ENCODE data around the gene PGAP2.
"Not testable (repeated sequence)": the region's sequence is repeated elsewhere in the genome, so short reads cannot be mapped to it uniquely, and the experiment has no call there.

Gene PGAP2

DNA sequence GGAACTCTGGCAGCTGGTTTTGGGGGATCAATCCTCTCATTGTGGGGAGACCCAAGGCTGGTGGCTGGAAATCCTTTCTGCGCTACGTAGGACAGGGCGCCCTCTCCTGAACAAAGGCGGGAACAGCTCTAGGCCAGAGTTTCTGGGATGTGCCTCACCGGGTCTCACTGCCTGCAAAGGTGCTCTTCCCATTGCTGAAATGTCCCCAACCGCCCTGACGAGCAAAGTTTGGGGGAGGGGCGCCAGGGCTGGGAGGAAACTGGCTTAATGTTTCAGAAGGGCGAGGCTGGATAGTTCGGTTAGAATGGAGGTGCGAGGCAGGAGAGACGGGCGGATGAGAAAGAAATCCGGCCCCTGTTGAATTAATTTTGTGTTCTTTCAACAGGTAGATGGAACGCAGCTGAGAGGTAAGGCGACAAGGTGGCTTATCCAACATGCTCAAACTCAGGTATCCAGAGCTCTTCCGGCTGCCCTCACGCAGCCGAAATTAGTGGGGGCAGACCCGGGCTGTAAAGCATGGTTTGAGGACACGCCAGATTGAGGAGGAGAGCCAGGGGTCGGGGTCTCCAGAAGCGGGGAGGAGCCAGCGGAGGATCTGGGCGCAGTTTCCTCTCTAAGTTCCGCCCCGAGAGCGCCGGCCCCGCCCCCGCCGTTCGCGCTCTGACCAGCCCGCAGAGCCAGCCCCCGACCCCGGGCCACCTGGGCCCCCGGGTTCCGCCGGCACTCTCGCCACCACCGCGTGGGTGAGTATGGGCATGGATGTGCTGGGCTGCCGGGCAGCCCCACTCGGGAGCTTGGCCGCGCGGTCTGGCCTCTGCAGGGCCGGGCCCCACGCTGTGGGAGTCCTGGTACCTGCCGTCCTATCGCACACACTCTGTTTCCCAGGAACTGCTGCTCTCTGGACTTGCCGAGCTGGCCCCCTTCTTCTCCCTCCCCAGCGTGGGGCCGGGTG, at the start of gene PGAP2:
Gene PGAP2, plus strand, starts transcription at position 652 of the 952 bp plus-strand sequence. CDS start 2,700 bp downstream, outside the sequence.
- peak; percentile 63 for DNase-seq (ENCODE audit: low spot score)

DNA sequence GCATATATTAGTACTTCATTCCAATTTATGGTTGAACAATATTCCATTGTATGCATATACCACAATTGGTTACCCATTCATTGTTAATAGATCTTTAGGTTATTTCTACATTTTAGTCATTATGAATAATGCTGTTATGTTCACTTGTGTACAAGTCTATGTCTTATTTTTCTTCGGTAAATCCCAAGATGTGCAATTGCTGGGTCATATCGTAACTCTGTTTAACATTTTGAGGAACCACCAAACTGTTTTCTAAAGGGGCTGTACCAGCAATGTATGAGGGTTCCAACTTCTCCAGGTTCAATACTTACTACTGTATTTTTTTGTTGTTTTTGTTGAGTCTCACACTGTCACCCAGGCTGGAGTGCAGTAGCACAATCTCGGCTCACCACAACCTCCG, 44.1 kb upstream of the PGAP2 start:
- no peak for DNase-seq (ENCODE audit: low spot score)

DNA sequence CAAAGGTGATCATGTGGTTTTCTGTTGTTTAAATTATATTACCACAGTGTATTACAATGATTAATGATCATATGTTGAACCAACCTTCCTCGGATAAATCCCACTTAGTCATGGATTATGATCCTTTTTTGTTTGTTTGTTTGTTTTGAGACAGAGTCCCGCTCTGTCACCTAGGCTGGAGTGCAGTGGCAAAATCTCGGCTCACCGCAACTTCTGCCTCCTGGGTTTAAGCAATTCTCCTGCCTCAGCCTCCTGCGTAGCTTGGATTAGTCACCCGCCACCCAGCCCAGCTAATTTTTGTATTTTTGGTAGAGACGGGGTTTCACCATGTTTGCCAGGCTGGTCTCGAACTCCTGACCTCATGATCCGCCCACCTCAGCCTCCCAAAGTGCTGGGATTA, 41.5 kb upstream of the PGAP2 start:
- not testable (repeated sequence) for DNase-seq (ENCODE audit: low spot score)

DNA sequence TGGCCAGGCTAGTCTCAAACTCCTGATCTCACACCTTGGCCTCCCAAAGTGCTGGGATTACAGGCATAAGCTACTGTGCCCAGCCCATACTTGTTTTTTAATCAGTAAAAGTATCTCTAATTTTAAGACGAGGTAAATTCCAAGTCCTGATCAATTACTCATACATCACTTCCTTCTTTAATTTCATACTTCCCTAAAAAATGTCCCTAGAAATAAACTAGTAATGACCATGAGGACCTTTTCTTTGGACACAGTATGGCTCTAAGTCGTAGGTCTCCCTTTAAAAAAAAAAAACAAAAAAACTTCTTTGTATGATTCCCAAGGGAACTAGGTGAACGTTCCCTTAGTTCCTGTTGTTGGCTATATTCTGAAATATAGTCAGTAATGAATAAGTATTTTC, 40.8 kb upstream of the PGAP2 start:
- no peak for DNase-seq (ENCODE audit: low spot score)

DNA sequence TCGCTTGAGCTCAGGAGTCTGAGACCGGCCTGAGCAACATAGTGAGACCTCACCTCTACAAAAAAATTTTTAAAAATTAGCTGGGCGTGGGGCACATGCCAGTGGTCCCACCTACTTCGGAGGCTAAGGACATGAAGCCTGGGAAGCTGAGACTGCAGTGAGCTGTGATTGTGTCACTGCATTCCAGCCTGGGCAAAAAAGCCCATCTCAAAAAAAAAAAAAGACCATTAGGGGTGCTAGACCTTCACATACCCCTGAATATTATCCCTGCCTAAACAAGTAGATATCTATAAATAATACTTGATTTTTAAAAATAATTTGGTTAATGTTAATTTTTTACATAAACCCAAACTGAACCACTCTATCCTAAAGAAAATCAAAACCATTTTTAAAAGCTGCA, 35.2 kb upstream of the PGAP2 start:
- DNase-seq (ENCODE audit: low spot score) = no peak

DNA sequence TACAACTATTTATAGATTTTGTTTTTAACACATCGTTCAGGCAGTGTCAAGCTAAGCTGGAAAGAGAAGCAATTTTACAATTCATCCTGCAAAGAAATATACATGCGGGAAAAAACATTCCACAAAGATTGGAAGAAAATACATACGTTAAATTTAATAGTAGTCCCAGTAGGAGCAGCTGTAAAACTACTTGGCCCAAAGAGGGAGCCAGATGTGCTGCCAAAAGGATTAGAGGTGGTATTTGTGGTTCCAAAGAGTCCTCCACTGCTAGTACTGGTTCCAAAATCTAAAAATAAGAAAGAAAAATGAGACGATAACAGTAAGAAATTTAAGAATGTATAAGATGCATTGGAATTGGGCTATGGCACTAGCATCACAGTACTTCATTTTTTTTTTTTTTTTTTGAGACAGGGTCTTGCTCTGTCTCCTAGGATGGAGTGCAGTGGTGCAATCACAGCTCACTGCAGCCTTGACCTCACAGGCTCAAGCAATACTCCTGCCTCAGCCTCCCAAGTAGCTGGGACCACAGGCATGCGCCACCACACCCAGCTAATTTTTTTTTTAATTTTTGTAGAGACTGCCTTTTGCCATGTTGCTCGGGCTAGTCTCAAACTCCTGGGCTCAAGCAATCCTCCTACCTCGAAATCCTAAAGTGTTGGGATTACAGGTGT, 32.5 kb upstream of the PGAP2 start:
- DNase-seq (ENCODE audit: low spot score) = no peak

DNA sequence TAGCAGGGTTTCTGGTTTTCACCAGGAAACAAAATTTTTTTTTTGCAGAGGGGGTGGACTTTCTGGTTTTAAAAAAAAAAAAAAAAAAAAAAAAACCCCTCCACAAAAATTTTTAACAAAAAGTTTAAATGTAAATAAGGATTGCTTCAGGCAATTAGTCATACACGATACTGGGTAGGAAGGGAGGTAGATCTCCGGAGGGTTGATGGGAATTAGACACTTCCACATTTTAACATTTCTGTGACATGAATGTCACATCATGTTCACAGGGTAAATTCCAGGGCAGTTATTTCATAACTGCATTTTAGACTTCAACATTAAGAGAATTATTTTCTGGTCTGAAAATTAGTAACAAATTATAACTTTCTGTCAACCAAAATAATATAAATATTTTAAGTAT, 26.9 kb upstream of the PGAP2 start:
- DNase-seq (ENCODE audit: low spot score) = no peak

DNA sequence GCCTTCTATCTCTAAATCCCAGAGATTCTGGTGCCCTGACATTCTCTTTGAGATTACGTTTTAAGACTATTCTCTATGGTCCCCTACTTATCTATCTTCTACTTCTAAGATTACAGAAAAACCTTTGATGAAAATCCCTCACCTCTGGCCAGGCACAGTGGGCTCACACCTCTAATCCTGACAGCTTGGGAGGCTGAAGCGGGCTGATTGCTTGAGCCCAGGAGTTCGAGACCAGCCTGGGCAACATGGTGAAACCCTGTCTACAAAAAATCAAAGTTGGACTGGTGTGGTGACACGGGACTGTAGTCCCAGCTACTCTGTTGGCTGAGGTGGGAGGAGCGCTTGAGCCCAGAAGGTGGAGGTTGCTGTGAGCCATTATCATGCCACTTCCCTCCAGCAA, 25.4 kb upstream of the PGAP2 start:
- no peak for DNase-seq (ENCODE audit: low spot score)

DNA sequence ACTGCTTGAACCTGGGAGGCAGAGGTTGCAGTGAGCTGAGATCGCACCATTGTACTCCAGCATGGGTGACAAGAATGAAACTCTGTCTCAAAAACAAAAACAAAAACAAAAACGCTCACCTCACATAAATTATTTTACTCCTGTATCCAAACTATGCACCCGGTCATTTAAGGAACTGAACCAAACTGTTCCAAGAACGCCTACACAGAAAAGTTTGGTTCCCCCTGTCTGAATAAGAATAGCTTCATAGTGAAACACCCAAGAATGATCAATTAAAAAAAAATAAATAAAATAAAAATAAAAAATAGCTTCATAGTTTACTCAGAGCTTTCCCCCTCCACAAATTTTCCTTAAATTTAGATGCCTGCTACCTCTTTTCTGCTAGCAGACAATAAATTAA, 24.7 kb upstream of the PGAP2 start:
- no peak for DNase-seq (ENCODE audit: low spot score)

DNA sequence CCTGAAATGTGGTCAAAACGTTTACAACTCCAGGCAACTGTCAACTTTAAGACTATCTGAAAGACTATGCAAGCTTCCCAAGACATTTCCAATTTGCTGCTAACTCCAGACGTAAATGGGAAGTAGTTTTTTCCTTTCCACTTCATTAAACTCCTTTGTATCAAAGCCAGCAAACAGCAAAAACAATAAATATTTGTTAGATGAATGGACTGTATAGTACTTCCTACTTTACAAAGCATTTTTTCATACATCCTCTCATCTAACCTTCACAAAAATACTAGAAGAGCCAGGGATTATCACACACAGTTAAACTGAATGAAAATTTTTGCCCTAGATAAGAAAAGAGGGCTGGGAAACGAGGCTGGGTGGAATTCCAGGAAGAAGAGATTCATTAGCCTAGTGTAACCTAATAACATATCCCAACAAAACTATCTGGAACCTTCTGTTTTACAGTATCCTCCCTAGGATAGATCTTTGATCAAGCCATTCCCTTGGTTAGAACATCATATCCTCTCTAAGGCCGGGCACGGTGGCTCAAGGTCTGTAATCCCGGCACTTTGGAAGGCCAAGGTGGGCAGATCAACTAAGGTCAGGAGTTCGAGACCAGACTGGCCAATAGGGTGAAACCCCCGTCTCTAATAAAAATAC, 21.5 kb upstream of the PGAP2 start:
- no peak for DNase-seq (ENCODE audit: low spot score)

DNA sequence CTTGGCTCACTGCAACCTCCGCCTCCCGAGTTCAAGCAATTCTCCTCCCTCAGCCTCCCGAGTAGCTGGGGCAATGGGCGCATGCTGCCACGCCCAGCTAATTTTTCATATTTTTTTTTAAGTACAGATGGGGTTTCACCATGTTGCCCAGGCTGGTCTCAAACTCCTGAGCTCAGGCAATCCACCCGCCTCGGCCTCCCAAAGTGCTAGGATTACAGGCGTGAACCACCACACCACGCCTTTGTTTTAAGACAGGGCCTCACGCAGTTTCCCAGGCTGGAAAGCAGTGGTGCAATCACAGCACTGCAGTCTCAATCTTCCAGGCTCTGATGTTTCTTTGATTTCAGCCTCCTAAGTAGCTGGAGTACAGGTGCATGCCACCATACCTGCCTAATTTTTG, 14.0 kb upstream of the PGAP2 start:
- not testable (repeated sequence) for DNase-seq (ENCODE audit: low spot score)

DNA sequence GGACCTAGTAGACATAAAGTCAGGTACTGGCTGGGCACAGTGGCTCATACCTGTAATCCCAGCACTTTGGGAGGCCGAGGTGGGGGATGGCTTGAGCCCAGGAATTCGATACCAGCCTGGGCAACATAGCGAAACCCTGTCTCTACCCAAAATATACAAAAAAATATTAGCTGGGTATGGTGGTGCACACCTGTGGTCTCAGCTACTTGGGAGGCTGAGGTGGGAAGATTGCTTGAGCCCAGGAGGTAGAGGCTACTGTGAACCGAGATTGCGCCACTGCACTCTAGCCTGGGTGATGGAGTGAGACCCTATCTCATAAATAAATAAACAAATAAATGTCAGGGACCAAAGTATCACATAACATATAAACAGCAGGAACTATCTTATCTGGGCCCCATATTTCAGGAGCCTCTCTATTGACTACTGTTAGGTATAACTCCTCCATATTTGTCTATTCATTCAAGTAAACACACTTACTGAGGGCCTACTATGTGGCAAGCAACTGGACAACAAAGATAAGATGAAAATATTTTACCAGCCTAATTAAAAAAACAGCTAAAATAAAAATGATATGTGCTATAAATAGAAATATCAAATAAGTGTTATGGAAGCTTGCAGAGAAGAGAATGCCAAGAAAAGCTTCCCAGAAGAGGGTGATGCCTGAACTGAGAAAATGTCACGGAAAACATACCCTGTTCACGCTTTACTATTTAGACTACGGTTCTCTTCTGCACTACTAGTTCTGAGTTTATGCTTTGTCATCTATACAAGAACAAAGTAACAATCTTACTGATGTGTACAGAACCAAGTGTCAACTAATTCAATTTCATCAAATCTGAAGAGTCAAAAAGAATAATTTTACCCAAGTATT, 13.0 kb upstream of the PGAP2 start:
- no peak for DNase-seq (ENCODE audit: low spot score)

DNA sequence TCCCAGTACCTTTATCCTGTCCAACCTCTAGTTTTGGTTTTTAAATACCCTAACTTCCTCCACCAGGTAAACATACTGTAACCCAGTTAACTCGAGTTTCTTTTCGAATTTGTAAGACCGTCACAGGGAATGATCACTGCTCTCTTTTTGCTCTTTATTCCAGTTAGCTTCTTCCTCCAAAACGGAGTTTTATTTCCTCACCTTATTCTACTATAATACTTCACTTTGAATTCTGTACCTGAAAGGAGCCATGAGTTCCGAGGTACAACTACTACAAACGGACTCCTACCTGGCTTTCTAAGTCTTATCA, 12.4 kb upstream of the PGAP2 start:
- DNase-seq (ENCODE audit: low spot score) = no peak

DNA sequence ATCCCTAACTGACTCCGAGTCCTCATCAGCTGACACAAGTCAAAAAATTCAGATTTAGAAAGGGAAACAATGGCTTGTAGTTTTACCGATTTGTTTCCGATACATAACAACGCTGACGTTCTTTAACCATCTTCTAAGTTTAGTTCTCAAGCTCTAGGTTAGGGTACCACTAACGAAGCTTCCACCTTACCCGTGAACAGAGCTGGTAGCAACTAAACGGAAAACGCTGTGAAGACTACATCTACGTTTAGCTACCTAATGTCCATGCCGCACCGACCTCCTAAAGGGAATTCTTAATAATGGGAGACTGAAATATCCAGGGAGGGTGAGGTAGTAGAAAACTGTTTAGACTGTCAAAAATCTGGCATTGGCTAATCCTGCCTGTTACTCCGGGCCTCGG, 12.0 kb upstream of the PGAP2 start:
- DNase-seq (ENCODE audit: low spot score) = no peak

DNA sequence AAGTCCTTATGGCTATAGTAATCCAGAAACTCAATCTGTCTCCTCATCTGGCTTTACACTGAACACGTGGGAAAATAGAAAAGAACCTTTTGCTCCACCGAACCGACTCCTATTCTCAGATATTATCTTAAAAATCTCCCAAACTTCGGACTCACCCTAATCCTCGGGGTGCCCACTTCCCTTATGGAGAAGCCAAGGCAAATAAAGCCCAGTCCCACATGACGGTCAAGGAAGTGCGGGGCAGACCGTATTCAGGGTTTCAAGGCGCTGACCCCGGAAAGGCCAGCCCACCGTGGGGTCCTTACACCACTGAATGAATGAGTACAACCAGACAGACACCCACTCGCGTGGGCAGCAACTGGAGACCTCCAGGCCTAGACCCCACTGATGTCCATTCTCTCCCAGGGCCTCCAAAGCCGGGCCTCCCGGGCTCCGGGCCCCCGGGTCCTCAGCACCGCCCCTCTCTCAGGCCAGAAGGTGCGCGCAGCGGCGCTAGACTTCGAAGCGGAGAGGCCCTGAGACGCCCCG, 11.5 kb upstream of the PGAP2 start:
- DNase-seq (ENCODE audit: low spot score) = no peak

DNA sequence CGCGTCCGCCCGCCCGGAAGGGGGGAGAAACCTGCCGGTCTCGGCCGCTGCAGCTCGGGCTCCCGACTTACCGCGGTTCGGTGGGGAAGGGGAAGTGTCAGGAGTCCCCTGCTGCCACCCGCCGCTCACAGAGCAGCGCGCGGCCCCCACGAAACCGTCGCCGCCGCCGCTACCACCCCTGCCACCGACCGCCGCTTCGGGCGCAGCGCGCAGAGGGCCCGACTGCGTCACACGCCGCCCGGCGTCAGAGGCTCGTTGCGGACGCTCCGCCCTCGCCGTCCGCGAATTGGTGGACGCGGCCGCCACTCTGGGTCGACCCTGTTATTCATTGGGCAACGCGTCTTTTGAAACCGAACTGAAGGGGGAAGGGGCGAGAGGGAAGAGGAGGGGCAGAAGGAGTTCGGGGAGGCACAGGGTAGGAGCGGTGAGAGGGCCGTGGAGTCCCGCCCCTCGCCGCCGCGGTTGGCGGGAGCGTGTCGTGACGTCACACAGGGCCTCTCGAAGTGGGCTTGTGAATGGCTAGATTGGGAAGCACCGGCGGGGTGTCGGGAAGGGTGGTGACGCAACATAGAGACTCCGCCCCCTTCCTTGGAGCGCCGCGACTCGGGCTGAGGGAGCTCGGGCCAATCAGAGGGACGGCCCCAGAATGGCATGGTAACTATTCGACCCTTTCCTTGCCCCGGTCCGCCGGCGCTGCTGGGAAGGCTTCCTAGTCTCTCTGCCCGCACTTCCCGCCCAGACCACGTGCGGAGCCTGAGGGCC, 10.8 kb upstream of the PGAP2 start, which contains the start of gene NUP98:
Gene NUP98, minus strand, starts transcription at position 226 of the 762 bp plus-strand sequence. CDS start 15,437 bp downstream, outside the sequence.
- DNase-seq (ENCODE audit: low spot score) = peak; percentile 100

DNA sequence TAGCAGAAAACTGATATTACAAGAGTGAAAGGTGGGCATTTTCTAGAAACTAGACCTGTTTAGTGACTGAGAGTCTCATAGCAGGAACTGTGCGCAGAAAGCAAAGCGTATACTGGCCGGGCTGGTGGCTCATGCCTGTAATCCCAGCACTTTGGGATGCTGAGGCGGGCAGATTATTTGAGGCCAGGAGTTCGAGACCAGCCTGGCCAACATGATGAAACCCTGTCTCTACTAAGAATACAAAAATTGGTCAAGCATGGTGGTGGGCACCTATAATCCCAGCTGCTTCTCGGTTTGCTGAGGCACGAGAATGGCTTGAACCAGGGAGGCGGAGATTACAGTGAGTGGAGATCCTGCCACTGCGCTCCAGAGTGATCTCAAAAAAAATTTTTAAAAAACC, 9.2 kb upstream of the PGAP2 start:
- no peak for DNase-seq (ENCODE audit: low spot score)

DNA sequence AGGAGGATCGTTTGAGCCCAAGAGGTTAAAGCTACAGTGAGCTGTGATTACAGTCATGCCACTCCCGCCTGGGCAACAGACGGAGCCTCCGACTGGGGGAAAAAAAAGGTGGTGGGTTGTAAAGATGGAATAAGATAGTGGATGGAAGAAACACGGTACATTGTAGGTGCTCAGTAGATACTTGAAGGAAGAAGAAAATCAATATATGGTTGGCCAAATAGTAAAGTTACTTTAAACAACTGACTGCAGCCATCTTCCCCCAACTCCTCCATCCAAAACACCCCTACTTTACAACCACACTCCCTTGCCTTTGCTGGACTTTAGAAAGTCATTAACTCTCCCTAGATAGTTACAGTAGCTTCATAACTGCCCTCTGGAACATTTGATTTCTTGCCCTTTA, 8.5 kb upstream of the PGAP2 start:
- no peak for DNase-seq (ENCODE audit: low spot score)

DNA sequence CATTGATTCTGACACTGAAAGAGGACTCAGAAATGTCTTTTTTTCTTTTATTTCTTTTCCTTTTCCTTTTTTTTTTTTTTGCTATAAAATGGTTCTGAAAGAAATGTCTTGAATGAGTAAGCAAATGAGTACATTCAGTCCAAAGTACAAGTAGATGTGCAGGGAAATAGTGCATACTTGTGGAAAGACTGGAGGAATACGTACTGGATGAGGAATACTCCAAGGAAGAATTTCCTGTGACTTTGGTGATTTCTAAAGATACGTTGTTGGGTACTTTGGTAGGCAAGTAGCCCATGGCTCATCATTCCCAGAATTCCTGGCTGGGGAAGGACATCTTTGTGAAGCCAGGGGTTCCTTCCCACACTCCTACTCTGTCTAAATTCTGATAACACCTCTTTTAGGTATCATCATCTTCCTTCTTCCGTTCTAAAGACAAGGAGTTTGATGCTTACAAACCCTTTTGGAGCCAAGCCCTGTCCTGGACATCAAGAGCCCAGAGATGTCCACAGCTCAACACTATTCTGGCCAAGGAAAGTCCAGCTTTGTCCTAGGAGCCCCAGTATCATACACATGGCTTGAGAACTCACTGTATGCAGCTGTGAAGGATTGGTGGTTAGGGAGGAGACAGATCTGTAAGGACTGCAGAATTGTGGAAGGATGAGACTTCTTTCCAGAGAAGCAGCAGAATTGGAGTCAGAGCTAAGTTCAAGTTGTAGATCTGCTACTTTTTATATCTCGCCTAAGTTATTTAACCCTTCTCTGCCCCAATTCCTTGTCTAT, 6.2 kb upstream of the PGAP2 start:
- no peak for DNase-seq (ENCODE audit: low spot score)
